Measurements from ENCODE around the gene HNRNPM.
"Not testable (repeated sequence)": the region's sequence is repeated elsewhere in the genome, so short reads cannot be mapped to it uniquely, and the experiment has no call there.

HNRNPM gene

DNA sequence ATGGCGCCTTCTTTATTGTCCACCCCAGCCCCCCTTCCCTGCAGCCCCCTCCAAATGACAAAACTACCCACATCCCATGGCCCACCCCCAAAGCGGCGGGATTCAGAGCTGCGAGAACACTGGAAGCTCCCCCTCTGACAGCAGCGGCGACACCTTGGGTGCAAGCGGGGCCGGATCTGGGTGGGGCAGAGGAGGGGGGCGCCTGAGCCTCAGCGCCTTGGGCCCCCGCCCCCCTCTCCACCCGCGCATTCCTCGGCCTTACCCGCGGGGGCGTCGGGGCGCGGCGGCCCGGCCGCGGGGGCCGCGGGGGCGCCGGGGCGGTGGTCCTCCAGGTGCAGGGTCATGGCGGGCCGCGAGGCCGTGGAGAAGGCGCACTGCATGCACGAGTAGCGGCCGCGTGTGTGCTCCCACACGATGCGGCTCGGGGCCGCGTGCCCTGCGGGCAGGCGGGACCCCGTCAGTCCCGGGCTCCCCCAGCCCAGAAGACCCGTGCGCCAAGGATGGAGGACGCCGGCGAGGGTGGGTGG lies 65.9 kb downstream of the HNRNPM start:
- no peak for DNase-seq (ENCODE audit: low read depth, low spot score)
- ChIA-PET POLR2A (no interaction called here), CTCF (interaction anchor here (8.4 kb wide), 1 partner anchor 157 kb away, joined by 86 read pairs; no protein-coding TSS in a partner anchor)
- TF ChIP-seq, protein P1, sequence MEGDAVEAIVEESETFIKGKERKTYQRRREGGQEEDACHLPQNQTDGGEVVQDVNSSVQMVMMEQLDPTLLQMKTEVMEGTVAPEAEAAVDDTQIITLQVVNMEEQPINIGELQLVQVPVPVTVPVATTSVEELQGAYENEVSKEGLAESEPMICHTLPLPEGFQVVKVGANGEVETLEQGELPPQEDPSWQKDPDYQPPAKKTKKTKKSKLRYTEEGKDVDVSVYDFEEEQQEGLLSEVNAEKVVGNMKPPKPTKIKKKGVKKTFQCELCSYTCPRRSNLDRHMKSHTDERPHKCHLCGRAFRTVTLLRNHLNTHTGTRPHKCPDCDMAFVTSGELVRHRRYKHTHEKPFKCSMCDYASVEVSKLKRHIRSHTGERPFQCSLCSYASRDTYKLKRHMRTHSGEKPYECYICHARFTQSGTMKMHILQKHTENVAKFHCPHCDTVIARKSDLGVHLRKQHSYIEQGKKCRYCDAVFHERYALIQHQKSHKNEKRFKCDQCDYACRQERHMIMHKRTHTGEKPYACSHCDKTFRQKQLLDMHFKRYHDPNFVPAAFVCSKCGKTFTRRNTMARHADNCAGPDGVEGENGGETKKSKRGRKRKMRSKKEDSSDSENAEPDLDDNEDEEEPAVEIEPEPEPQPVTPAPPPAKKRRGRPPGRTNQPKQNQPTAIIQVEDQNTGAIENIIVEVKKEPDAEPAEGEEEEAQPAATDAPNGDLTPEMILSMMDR (IDR thresholded peaks at IDR 0.05; ENCODE audit: insufficient read depth, low read length, missing control alignments): no peak
- H3K4me3 ChIP-seq (ENCODE audit: low read depth, low read length): no peak overlapping the region

DNA sequence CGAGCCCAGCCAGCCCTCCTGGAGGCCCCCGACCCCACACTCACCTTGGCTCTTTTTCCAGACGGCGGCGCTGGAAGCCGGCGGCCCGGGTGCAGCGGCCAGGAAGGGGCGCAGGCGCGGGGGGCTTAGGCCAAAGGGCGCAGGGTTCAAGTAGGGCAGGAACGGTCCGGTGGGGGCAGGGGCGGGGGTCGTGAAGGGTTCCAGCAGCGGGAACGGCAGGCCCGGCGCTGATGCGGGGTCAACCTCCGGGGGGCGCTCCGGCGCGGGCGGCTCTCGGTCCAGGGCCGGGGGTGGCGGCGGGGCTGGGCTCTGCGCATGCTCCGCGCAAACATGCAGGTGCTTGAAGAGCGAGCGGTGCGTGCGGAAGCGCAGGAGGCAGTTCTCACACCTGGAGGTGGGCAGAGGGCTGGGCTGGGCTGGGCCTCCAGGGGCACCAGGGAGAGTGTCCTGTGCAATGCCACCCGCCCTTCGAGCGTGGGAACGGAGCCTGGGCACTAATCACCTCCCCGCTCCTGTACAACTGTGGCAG lies 66.9 kb downstream of the HNRNPM start:
- CTCF ChIA-PET: interaction anchor here (4.9 kb wide), 1 partner anchor 157 kb away, joined by 41 read pairs; no protein-coding TSS in a partner anchor
- POLR2A ChIA-PET: no interaction called here
- no peak overlapping the region for H3K4me3 ChIP-seq (ENCODE audit: low read depth, low read length)
- TF ChIP-seq, protein P1 (IDR thresholded peaks at IDR 0.05; ENCODE audit: insufficient read depth, low read length, missing control alignments): no peak
- DNase-seq (ENCODE audit: low read depth, low spot score): no peak

DNA sequence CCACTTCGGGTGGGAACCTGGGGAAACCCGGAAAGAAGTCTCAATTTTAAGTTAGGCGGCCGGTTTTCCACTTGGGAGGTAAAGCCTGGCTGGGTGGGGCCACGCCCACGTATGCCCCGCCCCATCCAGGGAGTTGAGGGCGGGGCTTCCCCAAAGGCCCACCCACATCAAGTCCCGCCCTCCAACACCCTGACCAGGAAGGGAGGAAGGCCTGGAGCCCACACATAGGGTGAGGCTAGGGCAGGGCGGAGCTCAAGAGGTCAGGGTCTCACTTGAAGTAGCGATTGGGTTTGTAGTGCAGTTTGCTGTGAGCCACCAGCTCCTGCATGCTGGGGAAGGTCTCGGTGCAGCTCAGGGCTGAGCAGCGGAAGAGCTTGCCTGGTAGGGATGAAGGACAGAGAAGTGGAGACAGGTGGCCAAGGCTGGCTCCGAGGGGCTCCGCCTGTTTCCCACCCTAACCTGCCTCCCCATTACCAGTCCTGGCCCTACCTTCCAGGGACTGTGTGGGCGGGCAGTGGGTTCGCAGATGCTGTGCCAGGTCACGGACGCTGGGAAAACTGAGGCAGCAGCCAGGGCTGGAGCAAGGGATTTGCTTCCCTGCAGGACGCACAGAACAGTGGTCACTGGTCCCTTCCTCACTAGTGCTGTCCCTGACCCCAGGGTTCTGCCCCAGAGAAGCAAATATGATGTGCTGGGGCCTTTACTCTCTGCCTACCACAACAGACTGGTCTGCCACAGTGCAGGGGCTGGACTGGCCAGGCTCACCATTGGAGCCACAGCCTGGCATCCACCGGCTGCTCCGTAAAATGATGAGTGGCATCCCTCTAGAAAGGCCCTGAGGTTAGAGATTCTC lies 67.6 kb downstream of the HNRNPM start:
- POLR2A ChIA-PET: no interaction called here
- DNase-seq (ENCODE audit: low read depth, low spot score): no peak
- no peak overlapping the region for H3K4me3 ChIP-seq (ENCODE audit: low read depth, low read length)
- TF ChIP-seq, protein P1 (IDR thresholded peaks at IDR 0.05; ENCODE audit: insufficient read depth, low read length, missing control alignments): no peak
- CTCF ChIA-PET: interaction anchor here (1.3 to 4.9 kb wide), 2 partner anchors 68 to 158 kb away, joined by 5 to 41 read pairs; no protein-coding TSS in a partner anchor

DNA sequence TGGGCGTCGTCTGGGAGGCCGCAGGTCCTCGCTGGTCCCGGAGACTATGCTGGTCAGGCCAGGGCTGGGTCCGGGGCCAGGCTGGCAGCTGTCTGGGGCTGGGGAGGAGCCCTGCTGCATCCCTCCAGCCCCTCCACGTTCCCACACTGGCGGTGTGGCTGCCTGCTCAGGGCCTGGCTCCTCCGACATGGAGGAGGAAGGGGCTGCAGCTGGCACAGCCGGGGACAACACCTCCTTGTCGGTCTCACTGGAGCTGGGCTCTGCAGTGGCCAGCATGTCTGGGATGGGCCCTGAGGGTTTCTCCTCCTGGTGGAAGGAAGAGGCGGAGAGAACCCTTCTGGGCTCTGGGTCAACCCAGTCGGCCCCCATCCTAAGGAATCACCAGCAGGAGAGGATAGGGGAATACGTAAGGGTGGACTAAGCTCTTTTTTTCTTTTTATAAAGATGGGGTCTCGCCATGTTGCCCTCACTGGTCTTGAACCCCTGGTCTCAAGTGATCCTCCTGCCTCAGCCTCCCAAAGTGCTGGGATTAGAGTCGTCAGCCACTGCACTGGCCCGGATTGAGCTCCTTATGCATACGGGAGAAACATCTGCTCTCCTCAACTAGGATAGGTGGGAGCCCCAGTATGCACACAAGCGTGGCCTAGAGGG lies 68.4 kb downstream of the HNRNPM start:
- DNase-seq (ENCODE audit: low read depth, low spot score): no peak
- POLR2A ChIA-PET: interaction anchor here (0.6 to 2.1 kb wide), 10 partner anchors 9 to 150 kb away, joined by 3 to 22 read pairs (median 4); partner anchors contain the start of genes ANGPTL4 and MARCHF2
- peak overlapping the region; percentile 79 for H3K4me3 ChIP-seq (ENCODE audit: low read depth, low read length)
- TF ChIP-seq, protein P1 (IDR thresholded peaks at IDR 0.05; ENCODE audit: insufficient read depth, low read length, missing control alignments): no peak
- CTCF ChIA-PET: interaction anchor here (0.8 to 4.9 kb wide), 9 partner anchors 9 to 159 kb away, joined by 3 to 41 read pairs (median 5); partner anchors contain the start of gene MARCHF2

DNA sequence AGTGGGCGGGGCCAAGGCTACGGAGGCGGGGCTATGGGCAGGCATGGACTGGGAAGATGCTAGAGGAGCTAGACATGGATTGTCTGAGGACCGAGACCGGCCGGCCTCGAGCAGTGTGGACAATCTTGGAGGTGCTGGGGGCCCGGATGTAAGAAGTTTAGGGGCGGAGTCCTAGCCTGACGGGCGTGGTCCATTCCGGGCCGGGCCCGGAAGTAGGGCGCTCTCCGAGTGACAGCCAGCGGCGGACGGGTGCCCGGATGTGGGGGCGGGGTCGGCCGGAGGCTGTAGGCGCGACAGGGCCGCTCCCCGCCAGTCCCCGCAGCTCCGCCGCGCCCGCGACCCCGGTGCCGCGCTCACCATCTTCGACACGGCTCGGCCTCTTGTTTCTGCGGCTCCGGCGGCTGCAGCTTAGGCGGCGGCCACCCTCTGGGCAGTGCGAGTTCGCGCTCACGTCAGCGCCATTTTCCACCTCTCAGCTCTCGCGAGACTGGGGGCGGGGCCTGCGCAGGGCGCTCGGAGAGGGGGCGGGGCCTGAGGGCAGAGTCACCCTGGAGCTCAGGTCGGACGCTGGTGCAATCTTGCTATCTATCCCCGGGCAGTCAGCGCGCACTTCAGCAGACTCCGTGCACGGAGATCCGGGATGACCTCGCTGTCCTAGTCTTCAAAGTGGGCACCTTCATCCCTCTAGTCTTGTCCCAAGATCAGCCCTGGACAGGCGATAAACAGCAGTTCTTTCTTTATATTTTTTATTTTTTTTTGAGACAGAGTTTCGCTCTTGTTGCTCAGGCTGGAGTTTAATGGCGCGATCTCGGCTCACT lies 69.1 kb downstream of the HNRNPM start, which contains the start of gene ZNF414:
Gene ZNF414 (minus strand): TSS at position 481 of the 818 bp plus-strand sequence. CDS start 121 bp downstream, at position 360.
- peak within 1 kb of the TSS; percentile 79 for H3K4me3 ChIP-seq (ENCODE audit: low read depth, low read length)
- CTCF ChIA-PET: interaction anchor here (0.8 to 4.9 kb wide), 10 partner anchors 8 to 160 kb away, joined by 3 to 41 read pairs (median 4); partner anchors contain the start of gene MARCHF2
- TF ChIP-seq, protein P1 (IDR thresholded peaks at IDR 0.05; ENCODE audit: insufficient read depth, low read length, missing control alignments): no peak
- DNase-seq (ENCODE audit: low read depth, low spot score): peak; percentile 84
- POLR2A ChIA-PET: interaction anchor here (0.6 to 2.1 kb wide), 16 partner anchors 8 to 593 kb away, joined by 3 to 22 read pairs (median 3); partner anchors contain the start of genes ANGPTL4 and MARCHF2

DNA sequence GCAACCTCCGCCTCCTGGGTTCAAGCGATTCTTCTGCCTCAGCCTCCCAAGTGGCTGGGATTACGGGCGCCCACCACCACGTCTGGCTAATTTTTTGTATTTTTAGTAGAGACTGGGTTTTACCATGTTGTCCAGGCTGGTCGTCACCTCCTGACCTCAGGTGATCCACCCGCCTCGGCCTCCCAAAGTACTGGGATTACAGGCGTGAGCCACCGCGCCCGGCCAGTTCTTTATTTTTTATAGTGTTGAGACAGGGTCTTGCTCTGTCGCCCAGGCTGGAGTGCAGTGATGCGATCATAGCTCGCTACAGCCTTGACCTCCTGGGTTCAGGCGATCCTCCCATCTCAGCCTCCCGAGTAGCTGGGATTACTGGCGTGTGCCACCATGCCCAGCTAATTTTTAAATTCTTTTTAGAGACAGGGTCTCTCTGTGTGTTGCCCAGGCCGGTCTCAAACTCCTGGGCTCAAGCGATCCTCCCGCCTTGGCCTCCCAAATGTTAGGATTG lies 69.8 kb downstream of the HNRNPM start:
- H3K4me3 ChIP-seq (ENCODE audit: low read depth, low read length): peak overlapping the region; percentile 79
- ChIA-PET POLR2A (interaction anchor here (1.0 to 2.1 kb wide), 6 partner anchors 9 to 594 kb away, joined by 3 to 22 read pairs (median 6); partner anchors contain the start of gene ANGPTL4), CTCF (interaction anchor here (1.2 to 4.9 kb wide), 5 partner anchors 9 to 160 kb away, joined by 4 to 41 read pairs (median 5); partner anchors contain the start of gene MARCHF2)
- not testable (repeated sequence) for DNase-seq (ENCODE audit: low read depth, low spot score)

All from AG04449 (cell line).